Psoas muscle (tissue), 8 donors: ENCODE data around the gene TAS1R3. TPM values are rescaled to one million over a fixed set of nuclear protein-coding genes. Genes with fewer than 3 reads are reported as not detected.

Experiments
- ATAC-seq, 4 donors: fragments of 200-7000 bp; cut with Tn5 transposase; one replicate each; pipeline ENCODE4 v1.9.1; 2020; ENCODE audit warnings: moderate library complexity in 3 of 4, mild to moderate bottlenecking in 2 of 4
- DNase-seq, 2 donors: peaks; one replicate each; pipeline ENCODE4 v3.0.0-alpha.2; 2020
- H3K27ac ChIP-seq: fragments of 200-600 bp; one replicate; pipeline ENCODE4 v1.8.0; 2022
- H3K27me3 ChIP-seq, 3 donors: fragments of 200-600 bp in 1 of 3; one replicate each; pipeline versions ENCODE4 v1.6.1 to v1.8.0; 2013 to 2022; ENCODE audit warnings: low read length in 2 of 3, mild to moderate bottlenecking in 2 of 3, moderate library complexity in 1 of 3; ENCODE audit not compliant: insufficient read depth in 3 of 3
- H3K36me3 ChIP-seq, 2 donors: fragments of 200-600 bp in 1 of 2; one replicate each; pipeline versions ENCODE4 v1.6.1 to v1.8.0; 2013 to 2022; ENCODE audit warnings: low read depth in 1 of 2, mild to moderate bottlenecking in 1 of 2, moderate library complexity in 1 of 2; ENCODE audit not compliant: insufficient read depth in 1 of 2
- H3K4me1 ChIP-seq: fragments of 200-600 bp; one replicate; pipeline ENCODE4 v1.8.0; 2022
- H3K4me3 ChIP-seq: fragments of 200-600 bp; one replicate; pipeline ENCODE4 v1.8.0; 2022; ENCODE audit warnings: mild to moderate bottlenecking
- H3K9me3 ChIP-seq: fragments of 200-600 bp; one replicate; pipeline ENCODE4 v1.8.0; 2022
- CTCF ChIP-seq: fragments of 200-600 bp; IDR thresholded peaks from one replicate; pipeline ENCODE4 v1.8.0; 2022; ENCODE audit warnings: antibody characterized with exemption
- WGBS, 3 donors: extraction: QIAGEN DNeasy Blood & Tissue Kit; methylation state at CpG; one replicate each; pipeline versions ENCODE4 v1.1.6 to v1.1.7; 2013; 5-methylcytosine and 5-hydroxymethylcytosine counted together
- intact Hi-C, 2 donors: fragments of 100-400 bp; cut with DNase I; formaldehyde crosslinking; loops; one replicate each; pipeline versions ENCODE4 v1.11.0 to v1.14.2; 2022
- polyA plus RNA-seq, 3 donors: library from polyadenylated mRNA; stranded (reverse); fragments of 200-250 nt; gene quantifications; one replicate each; pipeline ENCODE4 v1.2.3, GENCODE V29; 2013
- total RNA-seq, 4 donors: library from RNA; stranded (reverse); fragmentation: NEBNext Ultra II Directional in 2 of 4; extraction: Animal tissue kit (Norgen Biotek cat#: 25700) in 2 of 4; gene quantifications; one replicate each; pipeline versions ENCODE4 v1.2.1 to v1.2.4, GENCODE V29; 2021 to 2023
- donor health status: healthy with polysubstance abuse.
- donor health status: DM: no; HTN: no; CAD: no; lungs with moderate emphysema.
- donor health status: Bipolar disorder and iron deficiency.
- donor health status: healthy.
- donor health status: DM: yes; HTN: yes; CAD: no.
- donor health status: DM: no; HTN: no; CAD: no.
- donor health status: DM: no; HTN: no; CAD: no.
- donor health status: DM: yes; HTN: yes; CAD: no.

TAS1R3 gene
- total and polyA plus RNA-seq, 7 donors = 0.06 to 0.25 (median 0.09) TPM; not detected in 1

GRCh38 chr1:1381294-1381693 is 50.2 kb downstream of the TAS1R3 start:
- no peaks in the 10 kb centered on the region for H3K27me3 ChIP-seq
- TF ChIP-seq CTCF = no peak
- no peak for ATAC-seq
- peaks cover 2 to 21% of the 10 kb centered on the region in 2 donors for H3K36me3 ChIP-seq
- H3K27ac ChIP-seq = no peak overlapping the region
- H3K4me1 ChIP-seq = peaks cover 7% of the 10 kb centered on the region
- no peak overlapping the region for H3K4me3 ChIP-seq
- DNase-seq = peak in 1 of 2 donors; percentile 46
- 68 to 80% (median 73%) methylated on average over 8 of the region's 8 CpGs for WGBS, 3 donors
- intact Hi-C loops = no loop called here
- no peaks in the 10 kb centered on the region for H3K9me3 ChIP-seq

Other genes starting within 250 kb of the TAS1R3 start
- 1 to 10 TPM; 1.5 to 3.5 (median 2.6) TPM for gene C1orf159, start 215.2 kb upstream of the TAS1R3 start, total RNA-seq
- gene C1orf159, start 215.2 kb upstream of the TAS1R3 start, polyA plus RNA-seq = 1 to 10 TPM; 4.1 to 6.7 (median 4.3) TPM
- under 1 TPM in 1 of 4 donors, not detected in 3; 0.27 TPM for gene TTLL10, start 157.4 kb upstream of the TAS1R3 start, total RNA-seq
- gene TTLL10, start 157.4 kb upstream of the TAS1R3 start, polyA plus RNA-seq = under 1 TPM; 0.03 to 0.10 (median 0.10) TPM
- gene TNFRSF18, start 124.7 kb upstream of the TAS1R3 start, total RNA-seq = under 1 TPM in 1 of 4 donors, not detected in 3; 0.27 TPM
- gene TNFRSF18, start 124.7 kb upstream of the TAS1R3 start, polyA plus RNA-seq = under 1 TPM; 0.04 to 0.76 (median 0.13) TPM
- 1 to 10 TPM; 1.4 to 4.6 (median 3.7) TPM for gene TNFRSF4, start 117.1 kb upstream of the TAS1R3 start, total RNA-seq
- 1 to 10 TPM; 1.7 to 3.8 (median 2.6) TPM for gene TNFRSF4, start 117.1 kb upstream of the TAS1R3 start, polyA plus RNA-seq
- gene SDF4, start 99.3 kb upstream of the TAS1R3 start, total RNA-seq = 100 to 1,000 TPM in 1 of 4 donors, 10 to 100 TPM in 3; 70.6 to 109 (median 82.5) TPM
- 100 to 1,000 TPM in 2 of 3 donors, 10 to 100 TPM in 1; 67.5 to 129 (median 108) TPM for gene SDF4, start 99.3 kb upstream of the TAS1R3 start, polyA plus RNA-seq
- gene B3GALT6, start 99.0 kb upstream of the TAS1R3 start, total RNA-seq = 10 to 100 TPM in 3 of 4 donors, 1 to 10 TPM in 1; 8.9 to 13.7 (median 11.1) TPM
- gene B3GALT6, start 99.0 kb upstream of the TAS1R3 start, polyA plus RNA-seq = 10 to 100 TPM in 2 of 3 donors, 1 to 10 TPM in 1; 7.7 to 30.3 (median 15.6) TPM
- 1 to 10 TPM in 2 of 4 donors, under 1 TPM in 2; 0.75 to 1.4 (median 1.0) TPM for gene C1QTNF12, start 84.6 kb upstream of the TAS1R3 start, total RNA-seq
- gene C1QTNF12, start 84.6 kb upstream of the TAS1R3 start, polyA plus RNA-seq = under 1 TPM; 0.13 to 0.98 (median 0.36) TPM
- gene UBE2J2, start 57.4 kb upstream of the TAS1R3 start, total RNA-seq = 10 to 100 TPM; 36.8 to 48.1 (median 42.4) TPM
- gene UBE2J2, start 57.4 kb upstream of the TAS1R3 start, polyA plus RNA-seq = 10 to 100 TPM; 44.9 to 80.9 (median 62.3) TPM
- gene SCNN1D, start 50.8 kb upstream of the TAS1R3 start, total RNA-seq = 1 to 10 TPM; 1.4 to 3.5 (median 1.4) TPM
- gene SCNN1D, start 50.8 kb upstream of the TAS1R3 start, polyA plus RNA-seq = 1 to 10 TPM in 2 of 3 donors, under 1 TPM in 1; 0.48 to 2.0 (median 1.6) TPM
- 10 to 100 TPM; 20.8 to 32.0 (median 26.3) TPM for gene ACAP3, start 23.4 kb upstream of the TAS1R3 start, total RNA-seq
- gene ACAP3, start 23.4 kb upstream of the TAS1R3 start, polyA plus RNA-seq = 10 to 100 TPM; 14.7 to 23.7 (median 15.5) TPM
- 1 to 10 TPM; 3.7 to 7.3 (median 5.8) TPM for gene PUSL1, start 22.7 kb upstream of the TAS1R3 start, total RNA-seq
- gene PUSL1, start 22.7 kb upstream of the TAS1R3 start, polyA plus RNA-seq = 1 to 10 TPM; 7.9 to 9.1 (median 9.0) TPM
- 10 to 100 TPM; 55.6 to 80.8 (median 64.0) TPM for gene INTS11, start 6.6 kb upstream of the TAS1R3 start, total RNA-seq
- gene INTS11, start 6.6 kb upstream of the TAS1R3 start, polyA plus RNA-seq = 10 to 100 TPM; 71.2 to 72.7 (median 71.8) TPM
- gene CPTP, start 6.5 kb upstream of the TAS1R3 start, total RNA-seq = 10 to 100 TPM; 18.2 to 39.5 (median 23.8) TPM
- 10 to 100 TPM; 31.3 to 38.1 (median 33.4) TPM for gene CPTP, start 6.5 kb upstream of the TAS1R3 start, polyA plus RNA-seq
- 100 to 1,000 TPM; 162 to 215 (median 210) TPM for gene DVL1, start 18.1 kb downstream of the TAS1R3 start, total RNA-seq
- gene DVL1, start 18.1 kb downstream of the TAS1R3 start, polyA plus RNA-seq = 100 to 1,000 TPM; 183 to 209 (median 206) TPM
- gene MXRA8, start 27.3 kb downstream of the TAS1R3 start, total RNA-seq = 10 to 100 TPM in 3 of 4 donors, 1 to 10 TPM in 1; 7.2 to 24.3 (median 13.5) TPM
- gene MXRA8, start 27.3 kb downstream of the TAS1R3 start, polyA plus RNA-seq = 10 to 100 TPM in 2 of 3 donors, 1 to 10 TPM in 1; 9.8 to 16.9 (median 10.1) TPM
- gene AURKAIP1, start 43.9 kb downstream of the TAS1R3 start, total RNA-seq = 100 to 1,000 TPM; 180 to 194 (median 183) TPM
- gene AURKAIP1, start 43.9 kb downstream of the TAS1R3 start, polyA plus RNA-seq = 100 to 1,000 TPM; 306 to 534 (median 341) TPM
- 10 to 100 TPM; 40.2 to 71.8 (median 46.1) TPM for gene CCNL2, start 68.1 kb downstream of the TAS1R3 start, total RNA-seq
- 10 to 100 TPM; 50.1 to 59.3 (median 54.7) TPM for gene CCNL2, start 68.1 kb downstream of the TAS1R3 start, polyA plus RNA-seq
- 100 to 1,000 TPM; 114 to 159 (median 143) TPM for gene MRPL20, start 76.0 kb downstream of the TAS1R3 start, total RNA-seq
- gene MRPL20, start 76.0 kb downstream of the TAS1R3 start, polyA plus RNA-seq = 100 to 1,000 TPM; 211 to 308 (median 255) TPM
- gene ANKRD65, start 90.0 kb downstream of the TAS1R3 start, total RNA-seq = 1 to 10 TPM in 3 of 4 donors, under 1 TPM in 1; 0.77 to 5.4 (median 3.0) TPM
- 1 to 10 TPM; 1.1 to 2.9 (median 1.6) TPM for gene ANKRD65, start 90.0 kb downstream of the TAS1R3 start, polyA plus RNA-seq
- 10 to 100 TPM in 3 of 4 donors, 1 to 10 TPM in 1; 4.5 to 25.3 (median 13.8) TPM for gene VWA1, start 104.4 kb downstream of the TAS1R3 start, total RNA-seq
- gene VWA1, start 104.4 kb downstream of the TAS1R3 start, polyA plus RNA-seq = 1 to 10 TPM; 1.4 to 7.8 (median 4.1) TPM
- gene ATAD3C, start 118.4 kb downstream of the TAS1R3 start, total RNA-seq = under 1 TPM; 0.47 to 0.99 (median 0.61) TPM
- gene ATAD3C, start 118.4 kb downstream of the TAS1R3 start, polyA plus RNA-seq = under 1 TPM; 0.12 to 0.61 (median 0.13) TPM
- gene ATAD3B, start 140.5 kb downstream of the TAS1R3 start, total RNA-seq = 10 to 100 TPM in 1 of 4 donors, 1 to 10 TPM in 3; 4.6 to 11.8 (median 9.0) TPM
- 10 to 100 TPM in 2 of 3 donors, 1 to 10 TPM in 1; 9.6 to 19.4 (median 12.3) TPM for gene ATAD3B, start 140.5 kb downstream of the TAS1R3 start, polyA plus RNA-seq
- 10 to 100 TPM; 20.6 to 33.5 (median 24.1) TPM for gene ATAD3A, start 180.9 kb downstream of the TAS1R3 start, total RNA-seq
- gene ATAD3A, start 180.9 kb downstream of the TAS1R3 start, polyA plus RNA-seq = 10 to 100 TPM; 35.6 to 48.6 (median 41.4) TPM
- gene TMEM240, start 209.3 kb downstream of the TAS1R3 start, total RNA-seq = 1 to 10 TPM in 3 of 4 donors, under 1 TPM in 1; 0.88 to 1.4 (median 1.2) TPM
- 1 to 10 TPM in 1 of 3 donors, under 1 TPM in 2; 0.55 to 1.8 (median 0.98) TPM for gene TMEM240, start 209.3 kb downstream of the TAS1R3 start, polyA plus RNA-seq
- 100 to 1,000 TPM; 130 to 185 (median 167) TPM for gene SSU72, start 243.6 kb downstream of the TAS1R3 start, total RNA-seq
- 100 to 1,000 TPM; 137 to 207 (median 192) TPM for gene SSU72, start 243.6 kb downstream of the TAS1R3 start, polyA plus RNA-seq